ENCODE results near the gene DISC1. TPM values are rescaled to one million over a fixed set of nuclear protein-coding genes. Genes with fewer than 3 reads are reported as not detected.

DISC1 gene
- total RNA-seq, 1 experiment from 2014 or later: 0.36 TPM

- Histone ChIP-seq H3K9me3 (ENCODE audit: control insufficient read depth, insufficient read depth, low read depth, low read length) (no peaks in the 10 kb centered on the region), H3K4me1 (ENCODE audit: control insufficient read depth, insufficient read depth, low read length) (no peaks in the 10 kb centered on the region), H3K27me3 (ENCODE audit: control insufficient read depth, insufficient read depth, low read length) (no peaks in the 10 kb centered on the region), H3K4me3 (ENCODE audit: low read depth in 2 of 2, low read length in 2 of 2) (no peak overlapping the region), H3K27ac (ENCODE audit: low read length) (no peak overlapping the region), H3K36me3 (ENCODE audit: control insufficient read depth, insufficient read depth, low read length) (no peaks in the 10 kb centered on the region)
- ATAC-seq: no peak
- TF ChIP-seq REST (IDR thresholded peaks at IDR 0.05; ENCODE audit: insufficient read depth in 1 of 2, low read depth in 2 of 2, low read length in 1 of 2): no peak
- no peak for TF ChIP-seq TCF7L2 (IDR thresholded peaks at IDR 0.05; ENCODE audit: low read depth, low read length)
- TF ChIP-seq POLR2AphosphoS5 (IDR thresholded peaks at IDR 0.05; ENCODE audit: low read depth, low read length): no peak
- no peak for TF ChIP-seq CTCF (IDR thresholded peaks at IDR 0.05)
- no peak for TF ChIP-seq SIN3A (IDR thresholded peaks at IDR 0.05; ENCODE audit: borderline replicate concordance, insufficient read depth, low read depth, low read length)
- intact Hi-C loops (cut with micrococcal nuclease; ENCODE audit: unreplicated experiment) (no loop called here), in situ Hi-C loops (cut with HindIII; ENCODE audit: low pct_unique_long_range_greater_than_20kb, low sequenced_read_pairs) (no loop called here)
- CTCF ChIA-PET: interaction anchor here (0.7 kb wide), 1 partner anchor 987 kb away, joined by 3 read pairs; no protein-coding TSS in a partner anchor
- DNase-seq (ENCODE audit: low read depth, low spot score): no peak
- POLR2A ChIA-PET: no interaction called here
- no TSS peak for BruUV-seq (replicated peaks)
These were observed 16.0 kb downstream of the DISC1 start for GRCh38 chr1:231642618-231643017.

GRCh38 chr1:231643071-231643934, 16.7 kb downstream of the DISC1 start:
- BruUV-seq (replicated peaks): no TSS peak
- ChIA-PET CTCF (no interaction called here), POLR2A (no interaction called here)
- DNase-seq (ENCODE audit: low read depth, low spot score) (no peak), ATAC-seq (no peak)
- no peak for TF ChIP-seq REST (IDR thresholded peaks at IDR 0.05; ENCODE audit: insufficient read depth in 1 of 2, low read depth in 2 of 2, low read length in 1 of 2)
- no peak for TF ChIP-seq TCF7L2 (IDR thresholded peaks at IDR 0.05; ENCODE audit: low read depth, low read length)
- no peak for TF ChIP-seq SIN3A (IDR thresholded peaks at IDR 0.05; ENCODE audit: borderline replicate concordance, insufficient read depth, low read depth, low read length)
- TF ChIP-seq CTCF (IDR thresholded peaks at IDR 0.05): no peak
- TF ChIP-seq POLR2AphosphoS5 (IDR thresholded peaks at IDR 0.05; ENCODE audit: low read depth, low read length): no peak
- Histone ChIP-seq H3K27ac (ENCODE audit: low read length) (no peak overlapping the region), H3K9me3 (ENCODE audit: control insufficient read depth, insufficient read depth, low read depth, low read length) (no peaks in the 10 kb centered on the region), H3K27me3 (ENCODE audit: control insufficient read depth, insufficient read depth, low read length) (no peaks in the 10 kb centered on the region), H3K36me3 (ENCODE audit: control insufficient read depth, insufficient read depth, low read length) (no peaks in the 10 kb centered on the region), H3K4me1 (ENCODE audit: control insufficient read depth, insufficient read depth, low read length) (no peaks in the 10 kb centered on the region), H3K4me3 (ENCODE audit: low read depth in 2 of 2, low read length in 2 of 2) (no peak overlapping the region)
- intact Hi-C loops (cut with micrococcal nuclease; ENCODE audit: unreplicated experiment): no loop called here
- in situ Hi-C loops (cut with HindIII; ENCODE audit: low pct_unique_long_range_greater_than_20kb, low sequenced_read_pairs): no loop called here
